ENCODE results near the gene MAMSTR. TPM values are rescaled to one million over a fixed set of nuclear protein-coding genes. Genes with fewer than 3 reads are reported as not detected.
A peak's percentile ranks its signal among the peaks of the same experiment; 100 is the strongest.

MAMSTR gene
- total and polyA plus RNA-seq, 8 donors = 0.46 to 3.6 (median 1.5) TPM; not detected in 3

DNA sequence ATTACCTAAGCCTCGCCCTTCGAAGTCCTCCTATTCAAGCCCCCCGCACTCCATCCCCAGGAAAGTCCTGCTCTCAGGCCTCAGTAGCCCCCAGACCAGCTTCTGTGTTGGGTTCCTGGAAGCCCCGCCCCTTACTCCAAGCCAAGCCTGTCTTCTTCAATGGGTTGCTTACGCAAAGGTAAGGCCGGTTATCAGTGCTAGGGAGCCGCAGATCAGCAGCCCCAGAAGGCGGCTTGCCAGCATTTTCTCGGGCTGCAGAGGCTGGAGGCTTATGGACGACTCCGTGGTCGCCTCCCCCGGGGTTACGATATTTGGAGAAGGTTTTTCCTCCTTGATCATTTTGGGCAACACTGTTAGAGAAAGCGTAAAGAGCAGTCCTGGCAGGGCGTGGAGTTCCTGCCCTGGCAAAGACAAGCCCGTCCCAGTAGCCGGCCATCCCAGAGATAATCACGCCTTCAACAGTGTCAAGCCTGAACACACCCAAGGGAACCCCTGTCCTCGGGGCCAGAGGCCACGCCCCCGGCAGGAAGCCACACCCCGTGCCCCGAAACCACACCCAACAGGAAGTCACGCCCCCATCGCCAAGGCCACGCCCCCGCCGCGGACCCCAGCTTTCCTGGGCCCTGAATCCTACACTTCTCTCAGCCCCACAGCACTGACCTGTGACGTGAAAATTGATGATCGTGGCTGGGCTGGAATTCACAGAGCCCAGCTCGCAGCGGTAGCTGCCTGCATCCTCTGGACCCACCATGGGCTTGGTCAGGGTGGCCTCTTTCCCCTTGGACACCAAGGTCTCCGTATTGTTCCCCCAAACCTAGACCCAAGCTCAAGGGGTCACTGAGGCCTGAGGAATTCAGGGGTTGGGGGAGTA lies 21.8 kb upstream of the MAMSTR start:
- no peaks in the 10 kb centered on the region for H3K9me3 ChIP-seq
- H3K4me1 ChIP-seq = peaks cover 27 to 52% (median 37%) of the 10 kb centered on the region in 4 donors
- H3K36me3 ChIP-seq = no peaks in the 10 kb centered on the region
- intact Hi-C loops (cut with DNase I; ENCODE audit: low total_unique reads) = loop anchor here (10.0 kb wide), 1 partner anchor 97 kb away; the partner anchor contains the start of gene CA11
- H3K27me3 ChIP-seq = peaks cover 0 to 34% (median 0%) of the 10 kb centered on the region in 3 donors
- DNase-seq = peak; percentile 66 to 71
- H3K27ac ChIP-seq = peak overlapping the region; percentile 73 to 83 (median 82)
- TF ChIP-seq, protein P1, sequence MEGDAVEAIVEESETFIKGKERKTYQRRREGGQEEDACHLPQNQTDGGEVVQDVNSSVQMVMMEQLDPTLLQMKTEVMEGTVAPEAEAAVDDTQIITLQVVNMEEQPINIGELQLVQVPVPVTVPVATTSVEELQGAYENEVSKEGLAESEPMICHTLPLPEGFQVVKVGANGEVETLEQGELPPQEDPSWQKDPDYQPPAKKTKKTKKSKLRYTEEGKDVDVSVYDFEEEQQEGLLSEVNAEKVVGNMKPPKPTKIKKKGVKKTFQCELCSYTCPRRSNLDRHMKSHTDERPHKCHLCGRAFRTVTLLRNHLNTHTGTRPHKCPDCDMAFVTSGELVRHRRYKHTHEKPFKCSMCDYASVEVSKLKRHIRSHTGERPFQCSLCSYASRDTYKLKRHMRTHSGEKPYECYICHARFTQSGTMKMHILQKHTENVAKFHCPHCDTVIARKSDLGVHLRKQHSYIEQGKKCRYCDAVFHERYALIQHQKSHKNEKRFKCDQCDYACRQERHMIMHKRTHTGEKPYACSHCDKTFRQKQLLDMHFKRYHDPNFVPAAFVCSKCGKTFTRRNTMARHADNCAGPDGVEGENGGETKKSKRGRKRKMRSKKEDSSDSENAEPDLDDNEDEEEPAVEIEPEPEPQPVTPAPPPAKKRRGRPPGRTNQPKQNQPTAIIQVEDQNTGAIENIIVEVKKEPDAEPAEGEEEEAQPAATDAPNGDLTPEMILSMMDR (IDR thresholded peaks at IDR 0.05) = no peak
- no peak for TF ChIP-seq EP300 (IDR thresholded peaks at IDR 0.05)
- TF ChIP-seq POLR2A (IDR thresholded peaks at IDR 0.05) = no peak
- TF ChIP-seq POLR2AphosphoS5 (IDR thresholded peaks at IDR 0.05) = no peak
- 21 to 48% (median 29%) methylated on average over 24 to 35 of the region's 35 CpGs for WGBS, 5 donors
- peak overlapping the region in 3 of 4 donors; percentile 6 to 69 (median 51) for H3K4me3 ChIP-seq

DNA sequence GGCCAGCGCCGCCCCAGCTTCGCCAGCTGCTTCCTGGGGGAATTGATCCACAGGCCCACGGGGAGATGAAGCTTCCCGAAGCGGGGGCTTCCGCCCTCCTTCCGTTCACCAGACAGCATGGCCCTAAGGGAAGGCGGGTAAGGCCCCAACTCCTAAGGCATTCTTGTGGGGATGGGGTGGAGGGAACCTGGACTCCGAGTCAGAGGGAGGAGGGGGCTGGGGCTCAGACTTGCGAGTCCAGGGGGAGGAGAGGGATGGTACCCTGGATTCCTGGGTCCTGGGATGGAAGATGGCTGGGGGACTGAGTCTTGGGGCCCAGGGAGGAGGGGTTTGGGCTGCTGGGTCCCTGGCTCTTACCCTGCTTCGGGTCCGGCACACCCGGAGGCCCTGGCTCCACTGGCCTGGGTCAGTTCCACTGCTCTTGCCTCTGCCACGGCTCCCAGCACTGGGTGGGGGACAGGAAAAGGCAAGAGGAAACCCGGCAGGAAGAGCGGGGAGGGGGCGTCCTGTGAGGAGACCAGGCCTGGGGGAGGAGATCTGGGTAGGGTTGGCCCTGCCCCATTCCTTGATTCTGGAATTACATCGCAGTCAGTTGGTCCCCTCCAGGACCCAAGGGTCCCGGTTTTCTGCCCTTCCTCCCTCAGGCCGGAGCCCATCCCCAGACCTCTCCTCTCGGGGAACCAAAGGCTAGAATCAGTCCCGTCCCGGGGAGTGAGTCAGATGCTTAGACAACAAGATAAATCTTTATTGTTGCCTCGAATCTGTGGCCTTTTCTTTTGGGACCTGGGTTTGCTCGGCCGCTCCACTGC lies 20.8 kb upstream of the MAMSTR start, which contains the start of gene RASIP1:
RASIP1 (minus strand) TSS at position 447 of the 809 bp plus-strand sequence; CDS start at position 119, 328 bp downstream.
- no peaks in the 10 kb centered on the region for H3K36me3 ChIP-seq
- no peaks in the 10 kb centered on the region for H3K9me3 ChIP-seq
- DNase-seq = peak in 1 of 2 donors; percentile 60
- peaks cover 0 to 24% (median 0%) of the 10 kb centered on the region in 3 donors for H3K27me3 ChIP-seq
- 32 to 43% (median 35%) methylated on average over 14 to 27 of the region's 27 CpGs for WGBS, 5 donors
- peaks cover 27 to 49% (median 36%) of the 10 kb centered on the region in 4 donors for H3K4me1 ChIP-seq
- peak within 1 kb of the TSS; percentile 51 to 69 (median 56) for H3K4me3 ChIP-seq
- intact Hi-C loops (cut with DNase I; ENCODE audit: low total_unique reads) = loop anchor here (10.0 kb wide), 1 partner anchor 96 kb away; the partner anchor contains the start of gene CA11
- TF ChIP-seq POLR2AphosphoS5 (IDR thresholded peaks at IDR 0.05) (peak in 2 of 3 donors; percentile 40 to 46), POLR2A (IDR thresholded peaks at IDR 0.05) (no peak), EP300 (IDR thresholded peaks at IDR 0.05) (no peak)
- TF ChIP-seq, protein P1 (IDR thresholded peaks at IDR 0.05) = no peak
- peak within 1 kb of the TSS; percentile 77 to 91 (median 82) for H3K27ac ChIP-seq

DNA sequence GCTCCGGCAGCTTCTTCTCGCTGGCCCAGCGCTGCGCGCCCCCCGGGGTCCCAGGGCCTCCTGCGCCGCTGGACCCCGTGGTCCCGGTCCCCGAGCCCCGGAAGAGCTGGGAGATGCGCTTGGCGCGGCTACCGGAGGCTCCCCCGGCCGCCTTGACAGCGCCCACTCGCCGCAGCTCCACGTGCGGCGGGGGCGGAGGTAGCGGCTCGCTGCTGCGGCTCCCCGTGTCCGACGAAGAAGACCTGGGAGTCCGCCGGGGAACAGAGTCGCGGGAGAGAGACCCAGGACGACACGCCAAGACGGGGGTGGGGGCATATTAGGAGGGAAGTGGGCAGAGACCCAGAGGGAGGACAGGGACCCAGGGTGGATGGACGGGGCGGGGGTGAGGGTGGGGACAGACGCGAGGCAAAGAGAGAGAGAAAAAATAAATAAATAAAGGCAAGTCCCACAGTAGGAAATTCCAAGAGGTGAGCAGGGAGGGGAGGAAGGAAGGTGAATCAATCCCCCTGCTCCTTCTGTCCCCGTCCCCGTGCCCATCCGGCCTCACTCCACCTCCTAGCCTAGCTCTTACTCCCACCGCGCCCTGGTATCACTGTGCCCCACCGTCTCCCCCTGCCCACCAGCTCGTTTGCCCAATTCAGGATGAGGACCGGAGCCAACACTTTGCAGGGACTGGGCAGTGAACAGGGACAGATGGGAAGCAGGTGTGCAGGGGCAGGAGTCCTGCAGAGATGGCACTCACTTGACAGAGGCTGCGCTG lies 20.1 kb upstream of the MAMSTR start:
- peak in 1 of 2 donors; percentile 55 for DNase-seq
- H3K36me3 ChIP-seq = peaks cover 0 to 2% (median 0%) of the 10 kb centered on the region in 4 donors
- peaks cover 0 to 27% (median 0%) of the 10 kb centered on the region in 3 donors for H3K27me3 ChIP-seq
- H3K4me3 ChIP-seq = peak overlapping the region; percentile 51 to 69 (median 56)
- peaks cover 27 to 48% (median 36%) of the 10 kb centered on the region in 4 donors for H3K4me1 ChIP-seq
- no peaks in the 10 kb centered on the region for H3K9me3 ChIP-seq
- 5 to 8% (median 6%) methylated on average over 36 to 51 of the region's 51 CpGs for WGBS, 5 donors
- peak overlapping the region; percentile 77 to 91 (median 82) for H3K27ac ChIP-seq
- TF ChIP-seq POLR2AphosphoS5 (IDR thresholded peaks at IDR 0.05) (no peak), POLR2A (IDR thresholded peaks at IDR 0.05) (no peak), EP300 (IDR thresholded peaks at IDR 0.05) (no peak)
- TF ChIP-seq, protein P1 (IDR thresholded peaks at IDR 0.05) = no peak
- intact Hi-C loops (cut with DNase I; ENCODE audit: low total_unique reads) = loop anchor here (10.0 kb wide), 1 partner anchor 95 kb away; the partner anchor contains the start of gene CA11

Data from stomach (tissue), 9 donors.